GM06990 (cell line): ENCODE results near the gene MRPL1.
"Not testable (repeated sequence)": the region's sequence is repeated elsewhere in the genome, so short reads cannot be mapped to it uniquely, and the experiment has no call there.

Experiments
- DNase-seq: peaks from one replicate; pipeline ENCODE4 v3.0.0-alpha.2; 2011; ENCODE audit not compliant: insufficient read length; ENCODE audit errors: extremely low read depth
- H3K27me3 ChIP-seq: replicated peaks from 2 replicates; pipeline ENCODE4 v1.6.0; 2011; ENCODE audit warnings: low read length; ENCODE audit not compliant: control insufficient read depth, insufficient read depth
- H3K36me3 ChIP-seq: 2 replicates; pipeline ENCODE4 v1.5.1; 2011; ENCODE audit warnings: low read length; ENCODE audit not compliant: control insufficient read depth, insufficient read depth
- H3K4me3 ChIP-seq: replicated peaks from 2 replicates; pipeline ENCODE4 v1.5.1; 2011; ENCODE audit warnings: low read depth, mild to moderate bottlenecking, control low read depth, low read length
- CTCF ChIP-seq: IDR thresholded peaks from 2 replicates; pipeline ENCODE4 v1.5.1; 2011; ENCODE audit warnings: low read length, control low read depth, mild to moderate bottlenecking, inconsistent platforms; ENCODE audit not compliant: insufficient read depth, poor library complexity, severe bottlenecking

MRPL1 gene

GRCh38 chr4:77938560-77938959 is 75.9 kb downstream of the MRPL1 start:
- TF ChIP-seq CTCF, result no peak
- no peak overlapping the region for H3K4me3 ChIP-seq
- H3K27me3 ChIP-seq, result no peaks in the 10 kb centered on the region
- no peak for DNase-seq
- H3K36me3 ChIP-seq, result no peaks in the 10 kb centered on the region

- H3K4me3 ChIP-seq, H3K27me3 ChIP-seq, DNase-seq, H3K36me3 ChIP-seq: not testable (repeated sequence)
Observed at GRCh38 chr4:77945929-77946328, 83.3 kb downstream of the MRPL1 start.

- 0 out of 2 replicates have a peak, but pooled peaks cover 2% of the 10 kb centered on the region for H3K36me3 ChIP-seq
- TF ChIP-seq CTCF, result no peak
- H3K4me3 ChIP-seq, result no peak overlapping the region
- no peak for DNase-seq
- H3K27me3 ChIP-seq, result no peaks in the 10 kb centered on the region
Observed at GRCh38 chr4:77950203-77950602, 87.6 kb downstream of the MRPL1 start.

GRCh38 chr4:77952457-77952856 is 89.8 kb downstream of the MRPL1 start:
- no peak for DNase-seq
- H3K27me3 ChIP-seq, result no peaks in the 10 kb centered on the region
- H3K4me3 ChIP-seq, result no peak overlapping the region
- 0 out of 2 replicates have a peak, but pooled peaks cover 2% of the 10 kb centered on the region for H3K36me3 ChIP-seq
- TF ChIP-seq CTCF, result no peak

- Histone ChIP-seq H3K27me3 (no peaks in the 10 kb centered on the region), H3K4me3 (no peak overlapping the region), H3K36me3 (0 out of 2 replicates have a peak, but pooled peaks cover 2% of the 10 kb centered on the region)
- TF ChIP-seq CTCF, result no peak
- no peak for DNase-seq
Observed at GRCh38 chr4:77954690-77955089, 92.1 kb downstream of the MRPL1 start.

- no peak for DNase-seq
- Histone ChIP-seq H3K4me3 (no peak overlapping the region), H3K36me3 (0 out of 2 replicates have a peak, but pooled peaks cover 2% of the 10 kb centered on the region), H3K27me3 (no peaks in the 10 kb centered on the region)
- TF ChIP-seq CTCF, result no peak
Observed at GRCh38 chr4:77956917-77957316, 94.3 kb downstream of the MRPL1 start.
